ENCODE data around the gene ASCC1. TPM values are rescaled to one million over a fixed set of nuclear protein-coding genes. Genes with fewer than 3 reads are reported as not detected.

The ASCC1 gene
- total and polyA plus RNA-seq, 2 of the 13 experiments (the other 11 are each of a cell fraction or from before 2014, with no cell fraction given) = 21.6 to 30.1 TPM

DNA sequence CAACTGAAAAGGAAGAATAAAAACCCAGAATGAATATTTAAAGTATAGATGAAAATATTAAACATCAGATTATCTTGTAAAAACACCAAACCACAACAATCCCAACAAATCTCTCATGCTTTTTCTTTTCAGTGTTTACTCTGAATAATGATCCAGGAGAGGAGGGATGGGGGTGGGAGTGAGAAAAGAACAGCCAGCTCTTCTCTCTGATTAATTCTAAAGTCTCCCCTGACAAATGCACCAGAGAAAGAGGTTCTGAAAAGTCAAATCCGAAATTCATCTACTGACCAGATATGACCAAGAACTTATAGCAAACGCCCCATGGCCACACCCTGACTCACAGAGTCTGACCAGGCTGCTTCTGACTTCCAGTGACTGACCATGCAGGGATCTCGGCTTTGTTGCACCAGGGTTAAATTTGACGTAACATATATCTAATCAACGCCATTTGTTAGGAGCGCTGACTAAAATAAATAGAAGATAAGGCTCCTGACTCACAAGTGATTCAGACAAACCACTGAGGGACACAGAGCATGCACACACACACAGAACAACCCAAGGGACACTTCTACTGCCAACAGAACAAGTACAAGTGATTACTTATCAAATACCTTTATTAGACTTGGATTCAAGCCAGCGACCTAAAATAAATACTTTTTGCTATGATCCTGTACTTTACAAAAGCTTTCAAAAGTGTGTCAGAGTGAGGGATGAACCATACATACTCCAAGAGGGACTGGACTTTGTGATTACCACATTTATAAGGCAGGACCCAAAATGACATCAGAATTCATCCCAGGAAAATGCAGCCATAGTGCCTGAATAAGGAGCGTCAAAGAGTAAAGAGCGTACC, 118.4 kb downstream of the ASCC1 start (continued):
- TF ChIP-seq, protein P1, sequence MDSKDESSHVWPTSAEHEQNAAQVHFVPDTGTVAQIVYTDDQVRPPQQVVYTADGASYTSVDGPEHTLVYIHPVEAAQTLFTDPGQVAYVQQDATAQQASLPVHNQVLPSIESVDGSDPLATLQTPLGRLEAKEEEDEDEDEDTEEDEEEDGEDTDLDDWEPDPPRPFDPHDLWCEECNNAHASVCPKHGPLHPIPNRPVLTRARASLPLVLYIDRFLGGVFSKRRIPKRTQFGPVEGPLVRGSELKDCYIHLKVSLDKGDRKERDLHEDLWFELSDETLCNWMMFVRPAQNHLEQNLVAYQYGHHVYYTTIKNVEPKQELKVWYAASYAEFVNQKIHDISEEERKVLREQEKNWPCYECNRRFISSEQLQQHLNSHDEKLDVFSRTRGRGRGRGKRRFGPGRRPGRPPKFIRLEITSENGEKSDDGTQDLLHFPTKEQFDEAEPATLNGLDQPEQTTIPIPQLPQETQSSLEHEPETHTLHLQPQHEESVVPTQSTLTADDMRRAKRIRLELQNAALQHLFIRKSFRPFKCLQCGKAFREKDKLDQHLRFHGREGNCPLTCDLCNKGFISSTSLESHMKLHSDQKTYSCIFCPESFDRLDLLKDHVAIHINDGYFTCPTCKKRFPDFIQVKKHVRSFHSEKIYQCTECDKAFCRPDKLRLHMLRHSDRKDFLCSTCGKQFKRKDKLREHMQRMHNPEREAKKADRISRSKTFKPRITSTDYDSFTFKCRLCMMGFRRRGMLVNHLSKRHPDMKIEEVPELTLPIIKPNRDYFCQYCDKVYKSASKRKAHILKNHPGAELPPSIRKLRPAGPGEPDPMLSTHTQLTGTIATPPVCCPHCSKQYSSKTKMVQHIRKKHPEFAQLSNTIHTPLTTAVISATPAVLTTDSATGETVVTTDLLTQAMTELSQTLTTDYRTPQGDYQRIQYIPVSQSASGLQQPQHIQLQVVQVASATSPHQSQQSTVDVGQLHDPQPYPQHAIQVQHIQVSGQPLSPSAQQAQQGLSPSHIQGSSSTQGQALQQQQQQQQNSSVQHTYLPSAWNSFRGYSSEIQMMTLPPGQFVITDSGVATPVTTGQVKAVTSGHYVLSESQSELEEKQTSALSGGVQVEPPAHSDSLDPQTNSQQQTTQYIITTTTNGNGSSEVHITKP (CRISPR knock-in tag; IDR thresholded peaks at IDR 0.05; ENCODE audit: low read depth) = no peak; the same call in 1 of the 2 replicates
- TF ChIP-seq ZNF160 (CRISPR knock-in tag; IDR thresholded peaks at IDR 0.05) = no peak
- TF ChIP-seq NR2F2 (IDR thresholded peaks at IDR 0.05; ENCODE audit: borderline replicate concordance, low read depth) = peak; percentile 44; the same call in 1 of the 2 replicates
- no peak for TF ChIP-seq SUZ12 (IDR thresholded peaks at IDR 0.05; ENCODE audit: low read depth, low read length)
- no peak for TF ChIP-seq ZBTB1 (CRISPR knock-in tag; IDR thresholded peaks at IDR 0.05; ENCODE audit: borderline replicate concordance)
- TF ChIP-seq KAT2B (IDR thresholded peaks at IDR 0.05; ENCODE audit: borderline replicate concordance, low read depth, low read length) = no peak
- TF ChIP-seq YY1 (IDR thresholded peaks at IDR 0.05; ENCODE audit: insufficient read depth, insufficient replicate concordance, low read depth, low read length) = no peak
- no peak for TF ChIP-seq ZNF841 (CRISPR knock-in tag; IDR thresholded peaks at IDR 0.05; ENCODE audit: borderline replicate concordance)
- TF ChIP-seq, protein P2, sequence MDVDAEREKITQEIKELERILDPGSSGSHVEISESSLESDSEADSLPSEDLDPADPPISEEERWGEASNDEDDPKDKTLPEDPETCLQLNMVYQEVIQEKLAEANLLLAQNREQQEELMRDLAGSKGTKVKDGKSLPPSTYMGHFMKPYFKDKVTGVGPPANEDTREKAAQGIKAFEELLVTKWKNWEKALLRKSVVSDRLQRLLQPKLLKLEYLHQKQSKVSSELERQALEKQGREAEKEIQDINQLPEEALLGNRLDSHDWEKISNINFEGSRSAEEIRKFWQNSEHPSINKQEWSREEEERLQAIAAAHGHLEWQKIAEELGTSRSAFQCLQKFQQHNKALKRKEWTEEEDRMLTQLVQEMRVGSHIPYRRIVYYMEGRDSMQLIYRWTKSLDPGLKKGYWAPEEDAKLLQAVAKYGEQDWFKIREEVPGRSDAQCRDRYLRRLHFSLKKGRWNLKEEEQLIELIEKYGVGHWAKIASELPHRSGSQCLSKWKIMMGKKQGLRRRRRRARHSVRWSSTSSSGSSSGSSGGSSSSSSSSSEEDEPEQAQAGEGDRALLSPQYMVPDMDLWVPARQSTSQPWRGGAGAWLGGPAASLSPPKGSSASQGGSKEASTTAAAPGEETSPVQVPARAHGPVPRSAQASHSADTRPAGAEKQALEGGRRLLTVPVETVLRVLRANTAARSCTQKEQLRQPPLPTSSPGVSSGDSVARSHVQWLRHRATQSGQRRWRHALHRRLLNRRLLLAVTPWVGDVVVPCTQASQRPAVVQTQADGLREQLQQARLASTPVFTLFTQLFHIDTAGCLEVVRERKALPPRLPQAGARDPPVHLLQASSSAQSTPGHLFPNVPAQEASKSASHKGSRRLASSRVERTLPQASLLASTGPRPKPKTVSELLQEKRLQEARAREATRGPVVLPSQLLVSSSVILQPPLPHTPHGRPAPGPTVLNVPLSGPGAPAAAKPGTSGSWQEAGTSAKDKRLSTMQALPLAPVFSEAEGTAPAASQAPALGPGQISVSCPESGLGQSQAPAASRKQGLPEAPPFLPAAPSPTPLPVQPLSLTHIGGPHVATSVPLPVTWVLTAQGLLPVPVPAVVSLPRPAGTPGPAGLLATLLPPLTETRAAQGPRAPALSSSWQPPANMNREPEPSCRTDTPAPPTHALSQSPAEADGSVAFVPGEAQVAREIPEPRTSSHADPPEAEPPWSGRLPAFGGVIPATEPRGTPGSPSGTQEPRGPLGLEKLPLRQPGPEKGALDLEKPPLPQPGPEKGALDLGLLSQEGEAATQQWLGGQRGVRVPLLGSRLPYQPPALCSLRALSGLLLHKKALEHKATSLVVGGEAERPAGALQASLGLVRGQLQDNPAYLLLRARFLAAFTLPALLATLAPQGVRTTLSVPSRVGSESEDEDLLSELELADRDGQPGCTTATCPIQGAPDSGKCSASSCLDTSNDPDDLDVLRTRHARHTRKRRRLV (CRISPR knock-in tag; IDR thresholded peaks at IDR 0.05) = no peak
- TF ChIP-seq, protein P3, sequence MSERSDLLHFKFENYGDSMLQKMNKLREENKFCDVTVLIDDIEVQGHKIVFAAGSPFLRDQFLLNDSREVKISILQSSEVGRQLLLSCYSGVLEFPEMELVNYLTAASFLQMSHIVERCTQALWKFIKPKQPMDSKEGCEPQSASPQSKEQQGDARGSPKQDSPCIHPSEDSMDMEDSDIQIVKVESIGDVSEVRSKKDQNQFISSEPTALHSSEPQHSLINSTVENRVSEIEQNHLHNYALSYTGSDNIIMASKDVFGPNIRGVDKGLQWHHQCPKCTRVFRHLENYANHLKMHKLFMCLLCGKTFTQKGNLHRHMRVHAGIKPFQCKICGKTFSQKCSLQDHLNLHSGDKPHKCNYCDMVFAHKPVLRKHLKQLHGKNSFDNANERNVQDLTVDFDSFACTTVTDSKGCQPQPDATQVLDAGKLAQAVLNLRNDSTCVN (CRISPR knock-in tag; IDR thresholded peaks at IDR 0.05; ENCODE audit: borderline replicate concordance) = no peak
- TF ChIP-seq, protein P4, sequence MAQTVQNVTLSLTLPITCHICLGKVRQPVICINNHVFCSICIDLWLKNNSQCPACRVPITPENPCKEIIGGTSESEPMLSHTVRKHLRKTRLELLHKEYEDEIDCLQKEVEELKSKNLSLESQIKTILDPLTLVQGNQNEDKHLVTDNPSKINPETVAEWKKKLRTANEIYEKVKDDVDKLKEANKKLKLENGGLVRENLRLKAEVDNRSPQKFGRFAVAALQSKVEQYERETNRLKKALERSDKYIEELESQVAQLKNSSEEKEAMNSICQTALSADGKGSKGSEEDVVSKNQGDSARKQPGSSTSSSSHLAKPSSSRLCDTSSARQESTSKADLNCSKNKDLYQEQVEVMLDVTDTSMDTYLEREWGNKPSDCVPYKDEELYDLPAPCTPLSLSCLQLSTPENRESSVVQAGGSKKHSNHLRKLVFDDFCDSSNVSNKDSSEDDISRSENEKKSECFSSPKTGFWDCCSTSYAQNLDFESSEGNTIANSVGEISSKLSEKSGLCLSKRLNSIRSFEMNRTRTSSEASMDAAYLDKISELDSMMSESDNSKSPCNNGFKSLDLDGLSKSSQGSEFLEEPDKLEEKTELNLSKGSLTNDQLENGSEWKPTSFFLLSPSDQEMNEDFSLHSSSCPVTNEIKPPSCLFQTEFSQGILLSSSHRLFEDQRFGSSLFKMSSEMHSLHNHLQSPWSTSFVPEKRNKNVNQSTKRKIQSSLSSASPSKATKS (CRISPR knock-in tag; IDR thresholded peaks at IDR 0.05) = peak; percentile 8; the same call in 1 of the 2 replicates
- TF ChIP-seq GTF3A (CRISPR knock-in tag; conservative IDR thresholded peaks at IDR 0.05) = no peak
- TF ChIP-seq ZNF672 (CRISPR knock-in tag; IDR thresholded peaks at IDR 0.05) = no peak
- TF ChIP-seq ZNF501 (CRISPR knock-in tag; IDR thresholded peaks at IDR 0.05) = no peak
- TF ChIP-seq HNRNPLL (IDR thresholded peaks at IDR 0.05; ENCODE audit: low read depth, low read length, poor library complexity, severe bottlenecking) = no peak

Measured in HepG2 (cell line).